ENCODE results near the gene TMEM174. TPM values are rescaled to one million over a fixed set of nuclear protein-coding genes. Genes with fewer than 3 reads are reported as not detected.

Gene TMEM174
- total RNA-seq, 2 experiments from 2014 or later = not detected

DNA sequence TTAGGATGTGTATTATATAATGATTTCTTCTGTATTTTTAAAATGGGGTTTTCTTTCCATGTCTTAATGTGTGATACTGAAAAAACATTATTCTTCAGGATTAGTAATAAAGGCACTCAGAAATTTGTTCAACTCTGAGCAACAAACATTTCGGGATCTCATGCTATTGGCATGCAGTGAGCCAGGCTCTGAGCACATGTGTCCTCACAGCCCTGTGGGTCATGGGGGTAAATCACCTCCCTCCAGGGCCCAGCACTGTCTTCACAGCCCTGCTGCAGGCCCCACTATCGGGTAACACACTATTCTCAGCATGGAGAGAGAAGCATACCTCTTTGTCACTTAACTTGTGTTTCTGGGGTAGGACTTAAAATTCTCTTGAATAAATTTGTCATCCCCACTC is 14.0 kb downstream of the TMEM174 start:
- ChIA-PET CTCF (no interaction called here), POLR2A (no interaction called here)
- intact Hi-C loops (cut with micrococcal nuclease) = no loop called here
- Mint-ChIP-seq H3K4me1 (ENCODE audit: low read depth) (no peaks in the 10 kb centered on the region), H3K9me3 (peaks cover 7% of the 10 kb centered on the region), H3K4me3 (no peak overlapping the region), H3K27ac (no peak overlapping the region), H3K27me3 (peaks cover 44% of the 10 kb centered on the region), H3K36me3 (ENCODE audit: low read depth) (peaks cover 5% of the 10 kb centered on the region)
- no peak for TF ChIP-seq CTCF (IDR thresholded peaks at IDR 0.05)
- DNase-seq = no peak
- no peak for ATAC-seq

DNA sequence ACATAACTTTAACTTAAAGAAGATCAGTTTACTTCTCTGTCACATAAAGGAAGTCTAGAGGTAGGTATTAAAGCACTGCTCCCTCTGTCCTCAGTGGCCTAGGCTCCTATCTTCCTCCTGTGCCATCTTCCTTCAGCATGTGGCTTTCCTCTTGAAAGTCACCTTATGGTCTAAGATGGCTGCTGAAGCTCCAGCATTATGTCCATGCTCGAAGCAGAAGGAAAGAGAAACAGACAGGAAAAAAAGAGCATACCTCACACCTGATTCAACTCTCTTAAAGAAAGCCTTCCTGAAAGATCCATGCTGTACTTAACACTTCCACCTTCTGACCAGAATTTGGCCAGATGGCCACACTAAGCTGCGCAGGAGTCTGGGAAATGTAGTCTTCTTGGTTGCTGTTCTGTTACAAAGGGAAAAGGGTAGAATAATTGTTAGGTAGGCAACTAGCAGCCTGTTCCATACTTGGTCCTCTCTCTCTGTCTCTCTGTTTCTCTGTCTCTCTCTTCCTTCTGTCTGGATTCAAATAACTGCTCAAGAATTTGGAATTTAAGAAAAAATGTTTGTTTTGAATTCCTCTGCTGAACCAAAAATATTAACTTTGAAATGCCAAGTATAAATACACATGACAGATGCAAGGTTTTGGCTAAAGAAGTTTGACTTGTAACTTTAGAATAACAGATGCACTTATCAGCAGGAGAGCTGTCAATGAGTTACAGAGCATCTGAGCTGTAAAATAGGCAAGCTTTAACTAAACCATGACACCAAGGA is 16.0 kb downstream of the TMEM174 start:
- ChIA-PET POLR2A (no interaction called here), CTCF (interaction anchor here (0.7 kb wide), 1 partner anchor 20 kb away, joined by 3 read pairs; no protein-coding TSS in a partner anchor)
- Mint-ChIP-seq H3K27me3 (peaks cover 34% of the 10 kb centered on the region), H3K36me3 (ENCODE audit: low read depth) (peaks cover 3% of the 10 kb centered on the region), H3K27ac (no peak overlapping the region), H3K9me3 (peaks cover 7% of the 10 kb centered on the region), H3K4me3 (no peak overlapping the region), H3K4me1 (ENCODE audit: low read depth) (no peaks in the 10 kb centered on the region)
- no peak for TF ChIP-seq CTCF (IDR thresholded peaks at IDR 0.05)
- intact Hi-C loops (cut with micrococcal nuclease) = no loop called here
- ATAC-seq (no peak), DNase-seq (no peak)

DNA sequence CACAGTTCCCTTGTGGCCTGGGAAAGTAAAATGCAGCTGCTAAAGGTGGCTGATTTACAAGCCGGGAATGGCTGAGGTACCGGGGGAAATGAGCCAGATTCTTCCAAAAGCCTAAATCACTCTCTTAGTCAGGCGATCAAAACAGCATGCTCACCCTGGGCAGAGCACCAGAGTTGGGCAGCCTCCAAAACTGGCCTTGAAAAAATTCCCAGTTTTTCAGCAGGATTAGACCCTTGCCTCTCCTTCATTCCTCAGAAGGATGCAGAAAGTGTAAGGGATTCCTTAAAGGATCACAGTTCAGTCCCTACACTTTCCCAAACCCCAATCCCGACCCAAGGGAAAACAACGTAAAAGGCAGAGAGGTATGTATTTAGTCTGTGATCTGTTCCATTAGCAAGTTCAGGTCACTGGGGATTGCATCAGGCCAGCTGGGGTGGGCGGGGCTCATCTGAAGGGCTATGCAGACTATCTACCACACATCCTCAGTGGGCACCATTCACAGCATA is 16.9 kb downstream of the TMEM174 start:
- CTCF ChIA-PET = interaction anchor here (0.7 kb wide), 2 partner anchors 19 to 21 kb away, joined by 3 read pairs; no protein-coding TSS in a partner anchor
- POLR2A ChIA-PET = no interaction called here
- TF ChIP-seq CTCF (IDR thresholded peaks at IDR 0.05) = no peak

DNA sequence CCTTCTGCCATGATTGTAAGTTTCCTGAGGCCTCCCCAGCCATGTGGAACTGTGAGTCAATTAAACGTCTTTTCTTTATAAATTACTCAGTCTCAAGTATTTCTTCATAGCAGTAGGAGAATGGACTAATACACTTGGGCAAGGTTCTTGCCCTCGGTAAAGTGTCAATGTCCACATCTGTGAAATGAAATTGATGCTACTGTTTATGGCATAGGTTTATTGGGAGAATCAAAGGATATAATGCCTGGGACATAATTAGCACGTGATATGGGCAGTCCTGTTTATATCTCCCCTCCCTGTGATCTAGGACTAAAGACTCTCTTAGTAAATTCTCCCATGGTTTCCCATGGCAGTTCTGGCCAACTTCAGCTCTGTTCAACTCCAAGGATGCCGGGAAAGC is 19.4 kb downstream of the TMEM174 start:
- Mint-ChIP-seq H3K4me1 (ENCODE audit: low read depth) (no peaks in the 10 kb centered on the region), H3K27ac (no peak overlapping the region), H3K27me3 (peaks cover 45% of the 10 kb centered on the region), H3K4me3 (no peak overlapping the region), H3K36me3 (ENCODE audit: low read depth) (no peaks in the 10 kb centered on the region), H3K9me3 (no peaks in the 10 kb centered on the region)
- no peak for TF ChIP-seq CTCF (IDR thresholded peaks at IDR 0.05)
- DNase-seq (no peak), ATAC-seq (no peak)
- intact Hi-C loops (cut with micrococcal nuclease) = no loop called here
- POLR2A ChIA-PET = no interaction called here
- CTCF ChIA-PET = interaction anchor here (1.6 kb wide), 1 partner anchor 9 kb away, joined by 7 read pairs; no protein-coding TSS in a partner anchor

More for the DNA sequence above, 16.9 kb downstream of the TMEM174 start:
- DNase-seq (peak; percentile 11), ATAC-seq (no peak)
- no peak overlapping the region for H3K4me3 Mint-ChIP-seq
- intact Hi-C loops (cut with micrococcal nuclease) = no loop called here
- H3K4me1 Mint-ChIP-seq (ENCODE audit: low read depth) = no peaks in the 10 kb centered on the region
- H3K36me3 Mint-ChIP-seq (ENCODE audit: low read depth) = no peaks in the 10 kb centered on the region
- H3K27ac Mint-ChIP-seq = no peak overlapping the region
- H3K9me3 Mint-ChIP-seq = peaks cover 3% of the 10 kb centered on the region
- peaks cover 35% of the 10 kb centered on the region for H3K27me3 Mint-ChIP-seq

DNA sequence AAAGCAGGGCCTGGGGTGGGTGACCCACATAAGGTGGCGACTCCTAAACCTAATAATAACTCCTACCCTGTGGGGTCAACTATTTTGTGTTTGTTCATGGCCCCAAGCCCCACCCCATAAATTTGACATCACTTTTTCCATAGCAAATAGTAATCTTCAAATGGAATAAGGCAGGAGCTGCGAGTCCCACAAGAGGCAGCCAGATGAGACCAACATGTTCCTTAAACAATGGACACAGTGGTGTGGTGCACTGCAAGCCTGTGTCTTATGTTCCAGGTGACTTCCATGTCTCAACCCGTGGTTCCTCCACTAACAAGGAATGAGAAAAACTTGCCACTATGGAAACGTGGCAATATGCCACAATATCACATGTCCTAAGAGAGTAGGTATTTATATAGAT is 20.6 kb downstream of the TMEM174 start:
- POLR2A ChIA-PET = interaction anchor here (0.6 kb wide), 1 partner anchor 23 kb away, joined by 3 read pairs; no protein-coding TSS in a partner anchor
- CTCF ChIA-PET = interaction anchor here (1.6 kb wide), 1 partner anchor 7 kb away, joined by 7 read pairs; no protein-coding TSS in a partner anchor
- no peak overlapping the region for H3K4me3 Mint-ChIP-seq
- DNase-seq = no peak
- intact Hi-C loops (cut with micrococcal nuclease) = no loop called here
- no peaks in the 10 kb centered on the region for H3K4me1 Mint-ChIP-seq (ENCODE audit: low read depth)
- no peak overlapping the region for H3K27ac Mint-ChIP-seq
- H3K36me3 Mint-ChIP-seq (ENCODE audit: low read depth) = no peaks in the 10 kb centered on the region
- no peaks in the 10 kb centered on the region for H3K9me3 Mint-ChIP-seq
- ATAC-seq = no peak
- no peak for TF ChIP-seq CTCF (IDR thresholded peaks at IDR 0.05)
- H3K27me3 Mint-ChIP-seq = peaks cover 44% of the 10 kb centered on the region

Data from activated CD8-positive, alpha-beta T cell treated with anti-CD3 and anti-CD28 coated beads for 36 hours (primary cell).